ENCODE data around the gene FBXL7. TPM values are rescaled to one million over a fixed set of nuclear protein-coding genes. Genes with fewer than 3 reads are reported as not detected.

FBXL7 gene
- total and polyA plus RNA-seq, 2 of the 8 experiments (the other 6 are each of a cell fraction or from before 2014, with no cell fraction given), result 17.7 to 17.8 TPM

DNA sequence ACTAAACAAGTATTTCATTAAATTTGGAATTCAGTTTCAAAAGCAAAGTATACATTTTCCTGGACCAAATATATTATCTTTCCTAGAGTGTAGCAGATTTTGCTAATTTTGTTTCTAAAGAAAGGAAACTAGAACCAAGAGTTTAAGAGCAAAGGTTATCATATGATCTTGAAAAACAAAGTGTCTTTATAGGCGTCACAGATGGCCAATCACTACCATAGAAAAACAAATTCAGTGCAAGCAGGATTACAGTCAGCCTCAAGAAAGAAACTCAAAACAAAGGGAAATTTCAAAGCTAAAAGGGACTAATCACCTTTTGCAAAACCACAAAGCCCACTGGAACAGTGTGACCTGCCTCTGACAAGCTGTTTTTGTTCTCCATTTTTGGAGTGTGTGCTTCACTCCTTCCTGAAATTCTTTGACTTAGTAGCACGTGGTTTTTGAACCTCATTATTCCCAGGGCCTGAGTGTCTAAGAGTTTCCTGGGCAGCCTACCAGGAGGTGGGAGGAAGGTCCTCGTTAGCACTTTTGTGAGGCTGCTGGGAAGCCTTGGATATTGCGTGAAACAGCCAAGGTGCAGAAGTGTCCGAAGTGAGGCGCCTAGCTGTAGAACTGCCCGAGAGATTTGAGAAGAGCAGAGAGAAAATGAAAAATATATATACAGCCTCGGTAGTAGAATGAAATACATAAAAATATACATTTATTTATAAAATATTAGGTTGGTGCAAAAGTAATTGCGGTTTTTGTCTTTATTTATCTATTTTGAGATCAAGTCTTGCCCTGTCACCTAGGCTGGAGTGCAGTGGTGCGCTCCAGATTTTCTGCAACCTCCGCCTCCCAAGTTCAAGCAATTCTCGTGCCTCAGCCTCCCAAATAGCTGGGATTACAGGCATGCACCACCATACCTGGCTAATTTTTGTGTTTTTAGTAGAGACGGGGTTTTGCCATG lies 433.6 kb downstream of the FBXL7 start (continued):
- TF ChIP-seq, protein P1, sequence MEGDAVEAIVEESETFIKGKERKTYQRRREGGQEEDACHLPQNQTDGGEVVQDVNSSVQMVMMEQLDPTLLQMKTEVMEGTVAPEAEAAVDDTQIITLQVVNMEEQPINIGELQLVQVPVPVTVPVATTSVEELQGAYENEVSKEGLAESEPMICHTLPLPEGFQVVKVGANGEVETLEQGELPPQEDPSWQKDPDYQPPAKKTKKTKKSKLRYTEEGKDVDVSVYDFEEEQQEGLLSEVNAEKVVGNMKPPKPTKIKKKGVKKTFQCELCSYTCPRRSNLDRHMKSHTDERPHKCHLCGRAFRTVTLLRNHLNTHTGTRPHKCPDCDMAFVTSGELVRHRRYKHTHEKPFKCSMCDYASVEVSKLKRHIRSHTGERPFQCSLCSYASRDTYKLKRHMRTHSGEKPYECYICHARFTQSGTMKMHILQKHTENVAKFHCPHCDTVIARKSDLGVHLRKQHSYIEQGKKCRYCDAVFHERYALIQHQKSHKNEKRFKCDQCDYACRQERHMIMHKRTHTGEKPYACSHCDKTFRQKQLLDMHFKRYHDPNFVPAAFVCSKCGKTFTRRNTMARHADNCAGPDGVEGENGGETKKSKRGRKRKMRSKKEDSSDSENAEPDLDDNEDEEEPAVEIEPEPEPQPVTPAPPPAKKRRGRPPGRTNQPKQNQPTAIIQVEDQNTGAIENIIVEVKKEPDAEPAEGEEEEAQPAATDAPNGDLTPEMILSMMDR (IDR thresholded peaks at IDR 0.05; ENCODE audit: control extremely low read depth in 1 of 3, insufficient read depth in 1 of 3, low read depth in 1 of 3, low read length in 3 of 3), result no peak
- TF ChIP-seq GTF2F1 (IDR thresholded peaks at IDR 0.05; ENCODE audit: borderline replicate concordance, low read depth, low read length) (no peak), POLR2A (IDR thresholded peaks at IDR 0.05; ENCODE audit: control extremely low read depth in 1 of 2, low read depth in 2 of 2, low read length in 2 of 2) (no peak), ZNF274 (IDR thresholded peaks at IDR 0.05; ENCODE audit: borderline replicate concordance, extremely low read depth, low read length) (no peak)

Data from H1 (cell line).